ENCODE data around the gene C11orf52.

DNA sequence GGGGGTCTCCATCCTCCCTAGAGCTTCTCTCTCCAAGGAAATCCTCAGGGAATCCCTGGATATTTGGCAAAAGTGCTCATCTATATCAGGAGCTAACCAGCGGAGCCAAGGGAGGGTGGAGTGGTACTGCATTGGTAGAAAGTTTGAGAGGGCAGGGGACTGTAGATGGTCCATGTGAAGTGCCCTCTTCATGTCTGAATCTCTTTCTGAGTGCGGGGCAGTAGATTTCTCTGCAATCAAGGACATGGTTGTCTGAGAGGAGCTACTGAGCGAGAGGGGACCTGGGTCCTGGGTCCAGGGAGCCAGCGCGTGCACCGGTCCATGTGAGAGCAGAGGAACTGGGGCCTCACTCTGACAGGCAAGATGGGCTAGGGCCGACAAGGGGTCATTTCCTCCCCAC, 19.1 kb downstream of the C11orf52 start:
- no peak for TF ChIP-seq GABPA (IDR thresholded peaks at IDR 0.05; ENCODE audit: low read depth)
- TF ChIP-seq, protein P1, sequence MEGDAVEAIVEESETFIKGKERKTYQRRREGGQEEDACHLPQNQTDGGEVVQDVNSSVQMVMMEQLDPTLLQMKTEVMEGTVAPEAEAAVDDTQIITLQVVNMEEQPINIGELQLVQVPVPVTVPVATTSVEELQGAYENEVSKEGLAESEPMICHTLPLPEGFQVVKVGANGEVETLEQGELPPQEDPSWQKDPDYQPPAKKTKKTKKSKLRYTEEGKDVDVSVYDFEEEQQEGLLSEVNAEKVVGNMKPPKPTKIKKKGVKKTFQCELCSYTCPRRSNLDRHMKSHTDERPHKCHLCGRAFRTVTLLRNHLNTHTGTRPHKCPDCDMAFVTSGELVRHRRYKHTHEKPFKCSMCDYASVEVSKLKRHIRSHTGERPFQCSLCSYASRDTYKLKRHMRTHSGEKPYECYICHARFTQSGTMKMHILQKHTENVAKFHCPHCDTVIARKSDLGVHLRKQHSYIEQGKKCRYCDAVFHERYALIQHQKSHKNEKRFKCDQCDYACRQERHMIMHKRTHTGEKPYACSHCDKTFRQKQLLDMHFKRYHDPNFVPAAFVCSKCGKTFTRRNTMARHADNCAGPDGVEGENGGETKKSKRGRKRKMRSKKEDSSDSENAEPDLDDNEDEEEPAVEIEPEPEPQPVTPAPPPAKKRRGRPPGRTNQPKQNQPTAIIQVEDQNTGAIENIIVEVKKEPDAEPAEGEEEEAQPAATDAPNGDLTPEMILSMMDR (IDR thresholded peaks at IDR 0.05; ENCODE audit: insufficient read depth, low read length) = no peak
- TF ChIP-seq, protein P2, sequence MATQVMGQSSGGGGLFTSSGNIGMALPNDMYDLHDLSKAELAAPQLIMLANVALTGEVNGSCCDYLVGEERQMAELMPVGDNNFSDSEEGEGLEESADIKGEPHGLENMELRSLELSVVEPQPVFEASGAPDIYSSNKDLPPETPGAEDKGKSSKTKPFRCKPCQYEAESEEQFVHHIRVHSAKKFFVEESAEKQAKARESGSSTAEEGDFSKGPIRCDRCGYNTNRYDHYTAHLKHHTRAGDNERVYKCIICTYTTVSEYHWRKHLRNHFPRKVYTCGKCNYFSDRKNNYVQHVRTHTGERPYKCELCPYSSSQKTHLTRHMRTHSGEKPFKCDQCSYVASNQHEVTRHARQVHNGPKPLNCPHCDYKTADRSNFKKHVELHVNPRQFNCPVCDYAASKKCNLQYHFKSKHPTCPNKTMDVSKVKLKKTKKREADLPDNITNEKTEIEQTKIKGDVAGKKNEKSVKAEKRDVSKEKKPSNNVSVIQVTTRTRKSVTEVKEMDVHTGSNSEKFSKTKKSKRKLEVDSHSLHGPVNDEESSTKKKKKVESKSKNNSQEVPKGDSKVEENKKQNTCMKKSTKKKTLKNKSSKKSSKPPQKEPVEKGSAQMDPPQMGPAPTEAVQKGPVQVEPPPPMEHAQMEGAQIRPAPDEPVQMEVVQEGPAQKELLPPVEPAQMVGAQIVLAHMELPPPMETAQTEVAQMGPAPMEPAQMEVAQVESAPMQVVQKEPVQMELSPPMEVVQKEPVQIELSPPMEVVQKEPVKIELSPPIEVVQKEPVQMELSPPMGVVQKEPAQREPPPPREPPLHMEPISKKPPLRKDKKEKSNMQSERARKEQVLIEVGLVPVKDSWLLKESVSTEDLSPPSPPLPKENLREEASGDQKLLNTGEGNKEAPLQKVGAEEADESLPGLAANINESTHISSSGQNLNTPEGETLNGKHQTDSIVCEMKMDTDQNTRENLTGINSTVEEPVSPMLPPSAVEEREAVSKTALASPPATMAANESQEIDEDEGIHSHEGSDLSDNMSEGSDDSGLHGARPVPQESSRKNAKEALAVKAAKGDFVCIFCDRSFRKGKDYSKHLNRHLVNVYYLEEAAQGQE (IDR thresholded peaks at IDR 0.05; ENCODE audit: insufficient replicate concordance, low read depth) = no peak

Data from HL-60 (cell line).